ENCODE data around the gene POU6F2.
"Not testable (repeated sequence)": the region's sequence is repeated elsewhere in the genome, so short reads cannot be mapped to it uniquely, and the experiment has no call there.

POU6F2 gene

GRCh38 chr7:38992203-38992602, 14.5 kb downstream of the POU6F2 start:
- no peak for DNase-seq (ENCODE audit: extremely low read depth in 1 of 2, low read depth in 1 of 2)

- no peak for DNase-seq (ENCODE audit: extremely low read depth in 1 of 2, low read depth in 1 of 2)
Measured at GRCh38 chr7:39001595-39001994, 23.9 kb downstream of the POU6F2 start.

GRCh38 chr7:39002755-39003154, 25.0 kb downstream of the POU6F2 start:
- no peak for DNase-seq (ENCODE audit: extremely low read depth in 1 of 2, low read depth in 1 of 2)

- no peak for DNase-seq (ENCODE audit: extremely low read depth in 1 of 2, low read depth in 1 of 2)
Measured at GRCh38 chr7:39005036-39005435, 27.3 kb downstream of the POU6F2 start.

- no peak for DNase-seq (ENCODE audit: extremely low read depth in 1 of 2, low read depth in 1 of 2)
Measured at GRCh38 chr7:39005461-39005860, 27.8 kb downstream of the POU6F2 start.

GRCh38 chr7:39013049-39013939, 35.6 kb downstream of the POU6F2 start:
- DNase-seq (ENCODE audit: extremely low read depth in 1 of 2, low read depth in 1 of 2): not testable (repeated sequence)

- no peak for DNase-seq (ENCODE audit: extremely low read depth in 1 of 2, low read depth in 1 of 2)
Measured at GRCh38 chr7:39016609-39017008, 38.9 kb downstream of the POU6F2 start.

- DNase-seq (ENCODE audit: extremely low read depth in 1 of 2, low read depth in 1 of 2): no peak
Measured at GRCh38 chr7:39017369-39017915, 39.7 kb downstream of the POU6F2 start.

GRCh38 chr7:39022796-39023195, 45.1 kb downstream of the POU6F2 start:
- DNase-seq (ENCODE audit: extremely low read depth in 1 of 2, low read depth in 1 of 2): no peak

- DNase-seq (ENCODE audit: extremely low read depth in 1 of 2, low read depth in 1 of 2): no peak
Measured at GRCh38 chr7:39027491-39027890, 49.8 kb downstream of the POU6F2 start.

GRCh38 chr7:39033885-39034624, 56.3 kb downstream of the POU6F2 start:
- no peak for DNase-seq (ENCODE audit: extremely low read depth in 1 of 2, low read depth in 1 of 2)

- DNase-seq (ENCODE audit: extremely low read depth in 1 of 2, low read depth in 1 of 2): no peak
Measured at GRCh38 chr7:39035156-39035555, 57.4 kb downstream of the POU6F2 start.

GRCh38 chr7:39035903-39036302, 58.2 kb downstream of the POU6F2 start:
- DNase-seq (ENCODE audit: extremely low read depth in 1 of 2, low read depth in 1 of 2): no peak

- DNase-seq (ENCODE audit: extremely low read depth in 1 of 2, low read depth in 1 of 2): no peak
Measured at GRCh38 chr7:39042670-39043069, 65.0 kb downstream of the POU6F2 start.

GRCh38 chr7:39043531-39043930, 65.8 kb downstream of the POU6F2 start:
- DNase-seq (ENCODE audit: extremely low read depth in 1 of 2, low read depth in 1 of 2): no peak

- DNase-seq (ENCODE audit: extremely low read depth in 1 of 2, low read depth in 1 of 2): no peak
Measured at GRCh38 chr7:39044489-39044888, 66.8 kb downstream of the POU6F2 start.

- no peak for DNase-seq (ENCODE audit: extremely low read depth in 1 of 2, low read depth in 1 of 2)
Measured at GRCh38 chr7:39045231-39045630, 67.5 kb downstream of the POU6F2 start.

GRCh38 chr7:39051279-39051678, 73.6 kb downstream of the POU6F2 start:
- DNase-seq (ENCODE audit: extremely low read depth in 1 of 2, low read depth in 1 of 2): no peak

GRCh38 chr7:39051707-39052106, 74.0 kb downstream of the POU6F2 start:
- DNase-seq (ENCODE audit: extremely low read depth in 1 of 2, low read depth in 1 of 2): no peak

GRCh38 chr7:39054731-39055130, 77.0 kb downstream of the POU6F2 start:
- DNase-seq (ENCODE audit: extremely low read depth in 1 of 2, low read depth in 1 of 2): no peak

- no peak for DNase-seq (ENCODE audit: extremely low read depth in 1 of 2, low read depth in 1 of 2)
Measured at GRCh38 chr7:39056153-39056552, 78.4 kb downstream of the POU6F2 start.

- no peak for DNase-seq (ENCODE audit: extremely low read depth in 1 of 2, low read depth in 1 of 2)
Measured at GRCh38 chr7:39062811-39063210, 85.1 kb downstream of the POU6F2 start.

Data from stimulated activated CD8-positive, alpha-beta memory T cell treated with anti-CD3 and anti-CD28 coated beads, Interleukin-7, amount 100 ng/mL, for 48 hours (primary cell).